GM18873 (cell line): ENCODE results near the gene HEG1.

Source experiments
- ATAC-seq: cut with Tn5 transposase; IDR thresholded peaks from one replicate; pipeline ENCODE4 v1.9.1; 2021; ENCODE audit warnings: mild to moderate bottlenecking, moderate library complexity, moderate number of reproducible peaks; ENCODE audit not compliant: unreplicated experiment, low FRiP score

The HEG1 gene

GRCh38 chr3:125017406-125017805 is 38.4 kb downstream of the HEG1 start:
- no peak for ATAC-seq

- ATAC-seq, result no peak
These were observed 41.1 kb downstream of the HEG1 start for GRCh38 chr3:125014570-125015179.

GRCh38 chr3:125013095-125013494 is 42.7 kb downstream of the HEG1 start:
- no peak for ATAC-seq

- no peak for ATAC-seq
These were observed 43.9 kb downstream of the HEG1 start for GRCh38 chr3:125011941-125012340.

- ATAC-seq, result no peak
These were observed 45.4 kb downstream of the HEG1 start for GRCh38 chr3:125010393-125010792.

- no peak for ATAC-seq
These were observed 47.0 kb downstream of the HEG1 start for GRCh38 chr3:125008766-125009165.

GRCh38 chr3:125006291-125006731 is 49.5 kb downstream of the HEG1 start:
- no peak for ATAC-seq

GRCh38 chr3:125005676-125006075 is 50.1 kb downstream of the HEG1 start:
- no peak for ATAC-seq

- no peak for ATAC-seq
These were observed 50.6 kb downstream of the HEG1 start for GRCh38 chr3:125005222-125005621.

GRCh38 chr3:125003859-125004595 is 51.8 kb downstream of the HEG1 start:
- ATAC-seq, result no peak

- ATAC-seq, result no peak
These were observed 52.4 kb downstream of the HEG1 start for GRCh38 chr3:125003369-125003853.

- no peak for ATAC-seq
These were observed 53.1 kb downstream of the HEG1 start for GRCh38 chr3:125002414-125003368.

GRCh38 chr3:125001557-125002413 is 54.0 kb downstream of the HEG1 start:
- no peak for ATAC-seq

GRCh38 chr3:125000661-125001060 is 55.1 kb downstream of the HEG1 start:
- ATAC-seq, result no peak

- no peak for ATAC-seq
These were observed 55.8 kb downstream of the HEG1 start for GRCh38 chr3:124999897-125000435.

GRCh38 chr3:124999317-124999716 is 56.5 kb downstream of the HEG1 start:
- ATAC-seq, result no peak

GRCh38 chr3:124998247-124998630 is 57.6 kb downstream of the HEG1 start:
- no peak for ATAC-seq

- ATAC-seq, result no peak
These were observed 58.2 kb downstream of the HEG1 start for GRCh38 chr3:124997303-124998246.
